Measurements from ENCODE around the gene PPP1R7.
"Not testable (repeated sequence)": the region's sequence is repeated elsewhere in the genome, so short reads cannot be mapped to it uniquely, and the experiment has no call there.

Gene PPP1R7

DNA sequence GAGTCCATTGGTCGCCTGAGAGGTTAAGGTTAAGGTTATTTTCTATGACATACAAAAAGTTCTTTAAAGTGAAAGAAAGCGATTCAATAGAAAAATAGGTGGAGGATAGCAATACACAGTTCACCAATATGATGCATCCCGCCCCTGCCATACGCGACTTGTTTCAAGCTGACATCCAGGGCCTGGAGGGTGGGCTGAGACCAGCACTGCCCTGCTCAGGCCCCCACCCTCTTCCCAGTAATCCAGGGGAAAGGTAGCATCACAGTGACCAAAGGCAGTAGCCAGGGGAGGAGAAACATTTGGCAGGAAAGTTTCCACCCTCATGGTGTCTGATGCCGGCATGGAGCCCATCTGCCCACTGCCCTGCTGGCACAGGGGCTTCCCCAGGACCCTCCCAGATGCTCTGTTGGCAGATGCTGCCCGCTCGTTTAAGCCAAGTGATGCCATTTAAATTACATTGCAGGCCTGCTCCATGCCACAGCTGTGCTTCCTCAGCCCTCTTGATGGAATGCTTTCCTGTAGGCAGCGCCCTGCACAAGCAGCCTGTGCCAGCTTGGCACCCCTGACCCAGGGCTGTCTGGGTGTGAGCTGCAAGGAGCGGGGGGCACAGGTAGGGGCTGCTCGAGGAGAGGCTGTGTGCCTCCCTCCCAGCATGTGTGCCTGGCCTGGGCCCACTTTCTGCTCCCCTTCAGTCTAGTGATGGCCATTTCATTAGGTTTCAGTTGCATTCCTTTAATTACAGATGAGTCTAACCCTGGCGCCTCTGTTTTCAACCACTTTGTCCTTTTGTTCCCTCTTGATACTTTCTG lies 27.5 kb downstream of the PPP1R7 start:
- no peak for FAIRE-seq

DNA sequence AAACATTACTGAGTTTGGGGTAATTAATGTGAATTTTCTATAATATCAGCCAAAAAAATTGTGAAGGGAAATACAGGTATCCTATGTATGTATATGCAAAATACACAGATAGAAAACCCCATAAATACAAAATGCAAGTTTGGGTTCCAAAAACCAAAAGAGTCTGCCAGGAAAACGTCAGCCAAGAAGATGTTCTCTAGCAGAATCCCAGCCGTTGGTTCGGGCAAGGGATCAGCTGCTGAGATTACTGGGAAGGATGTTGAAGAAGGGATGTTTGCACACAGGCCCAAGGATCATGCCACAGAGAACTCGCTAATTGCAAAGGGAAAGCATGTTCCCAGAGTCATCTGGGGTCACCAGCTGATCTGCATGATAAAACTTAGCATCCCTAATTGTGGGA lies 28.7 kb downstream of the PPP1R7 start:
- FAIRE-seq = no peak

- no peak for FAIRE-seq
Observed at GRCh38 chr2:241179899-241180298, 29.6 kb downstream of the PPP1R7 start.

GRCh38 chr2:241180495-241180894 lies 30.2 kb downstream of the PPP1R7 start:
- FAIRE-seq = no peak

- no peak for FAIRE-seq
Observed at GRCh38 chr2:241182126-241182525, 31.9 kb downstream of the PPP1R7 start.

- FAIRE-seq = no peak
Observed at GRCh38 chr2:241182531-241183133, 32.4 kb downstream of the PPP1R7 start.

DNA sequence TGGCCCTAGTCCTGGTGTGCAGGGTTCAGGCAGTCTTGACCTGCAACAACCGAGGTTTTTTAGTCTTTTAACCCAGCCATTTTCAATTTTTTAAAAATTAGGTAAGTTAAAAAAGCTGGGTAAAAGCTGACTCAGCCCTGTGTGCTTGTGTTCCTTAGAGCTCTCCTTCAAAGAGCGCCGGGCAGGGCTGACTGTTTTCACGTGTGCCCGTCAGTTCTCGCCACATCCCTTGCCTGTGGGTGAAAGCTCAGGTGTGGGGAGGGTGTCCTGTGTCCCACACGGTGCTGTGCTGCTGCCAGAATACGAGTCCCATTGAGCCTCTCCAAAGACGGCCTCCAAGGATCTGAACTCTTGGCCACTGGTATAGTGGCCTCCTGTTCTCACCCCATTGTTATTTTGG lies 33.0 kb downstream of the PPP1R7 start:
- FAIRE-seq = no peak

DNA sequence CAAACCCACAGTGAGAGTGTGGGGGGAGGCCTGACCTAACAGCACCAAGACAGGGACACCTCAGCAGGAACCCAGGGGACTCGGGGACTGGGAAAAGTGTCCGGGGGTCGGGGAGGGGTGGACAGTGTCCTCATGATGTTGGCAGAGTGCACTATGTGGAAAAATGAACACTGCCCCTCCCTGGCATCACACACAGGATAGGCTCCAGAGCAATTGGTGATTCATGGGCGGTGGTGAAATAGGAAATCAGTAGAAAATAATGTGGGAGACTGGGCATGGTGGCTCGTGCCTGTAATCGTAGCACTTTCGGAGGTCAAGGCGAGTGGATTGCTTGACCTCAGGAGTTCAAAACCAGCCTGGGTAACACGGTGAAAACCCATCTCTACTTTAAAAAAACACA lies 34.6 kb downstream of the PPP1R7 start:
- no peak for FAIRE-seq

DNA sequence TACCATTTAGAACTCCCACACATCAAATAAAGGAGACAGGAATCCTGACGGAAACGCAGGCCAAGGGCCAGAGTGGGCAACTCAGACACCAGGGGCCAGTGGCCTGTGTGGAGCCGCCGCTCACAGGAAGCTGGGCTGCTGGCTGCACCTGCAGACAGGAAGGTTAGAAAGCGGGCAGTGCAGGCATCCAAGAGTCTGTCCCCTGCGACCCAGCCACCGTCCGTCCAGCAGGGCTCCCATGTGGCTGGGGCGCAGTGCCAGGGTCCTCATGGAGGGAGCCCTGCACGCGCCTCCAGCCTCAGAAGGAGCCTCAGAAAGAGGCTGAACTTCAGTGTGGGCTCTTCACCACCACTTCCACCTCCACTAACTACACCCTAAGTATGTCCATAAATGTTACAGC lies 35.7 kb downstream of the PPP1R7 start:
- no peak for FAIRE-seq

DNA sequence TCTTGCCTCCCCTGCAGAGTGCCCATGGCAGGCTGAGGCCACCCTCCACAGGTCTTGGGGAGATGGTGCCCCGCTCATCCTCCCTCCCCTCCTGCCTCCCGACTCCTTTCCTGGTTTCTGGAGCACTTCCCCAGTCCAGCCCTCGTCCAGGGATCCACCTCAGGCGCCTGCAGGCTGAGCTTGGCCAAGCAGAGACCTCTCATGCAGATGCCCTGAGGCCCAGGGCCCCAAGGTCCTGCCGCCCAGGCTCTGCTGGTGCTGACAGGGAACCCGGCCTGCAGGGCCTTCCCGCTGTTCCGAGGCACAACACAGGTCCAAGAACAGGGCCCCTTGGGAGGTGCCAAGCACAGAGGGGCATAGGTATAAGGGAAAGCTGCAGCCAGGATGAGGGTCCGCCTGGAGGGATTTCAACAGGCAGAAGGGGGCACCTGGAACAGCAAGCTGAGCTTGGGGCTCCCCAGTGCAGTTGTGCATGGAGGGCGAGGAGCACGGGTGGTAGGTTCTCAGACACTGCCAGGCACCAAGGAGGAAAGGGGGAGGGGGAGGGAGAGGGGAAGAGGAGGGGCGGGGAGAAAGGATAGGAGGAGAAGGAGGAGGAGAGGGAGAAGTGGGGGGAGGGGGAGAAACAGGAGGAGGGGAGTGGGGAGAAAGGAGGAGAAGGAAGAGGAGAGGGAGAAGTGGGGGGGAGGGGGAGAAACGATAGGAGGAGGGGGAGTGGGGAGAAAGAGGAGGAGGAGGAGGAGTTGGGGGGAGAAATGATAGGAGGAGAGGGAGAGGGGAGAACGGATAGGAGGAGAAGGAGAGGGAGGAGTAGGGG lies 37.0 kb downstream of the PPP1R7 start:
- no peak for FAIRE-seq

DNA sequence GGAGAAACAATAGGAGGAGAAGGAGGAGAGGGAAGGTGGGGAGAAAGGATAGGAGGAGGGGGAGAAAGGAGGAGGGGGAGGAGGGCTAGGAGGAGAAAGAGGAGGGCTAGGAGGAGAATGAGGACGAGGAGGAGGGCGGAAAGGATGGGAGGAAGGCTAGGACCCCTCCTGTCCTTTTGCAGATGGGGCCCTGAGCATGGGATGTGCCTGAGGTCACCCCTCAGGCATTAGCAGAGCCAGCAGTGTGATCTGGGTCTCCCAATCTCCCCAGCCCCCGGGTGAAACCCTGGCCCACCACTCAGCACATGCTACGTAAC lies 37.6 kb downstream of the PPP1R7 start:
- FAIRE-seq = no peak

DNA sequence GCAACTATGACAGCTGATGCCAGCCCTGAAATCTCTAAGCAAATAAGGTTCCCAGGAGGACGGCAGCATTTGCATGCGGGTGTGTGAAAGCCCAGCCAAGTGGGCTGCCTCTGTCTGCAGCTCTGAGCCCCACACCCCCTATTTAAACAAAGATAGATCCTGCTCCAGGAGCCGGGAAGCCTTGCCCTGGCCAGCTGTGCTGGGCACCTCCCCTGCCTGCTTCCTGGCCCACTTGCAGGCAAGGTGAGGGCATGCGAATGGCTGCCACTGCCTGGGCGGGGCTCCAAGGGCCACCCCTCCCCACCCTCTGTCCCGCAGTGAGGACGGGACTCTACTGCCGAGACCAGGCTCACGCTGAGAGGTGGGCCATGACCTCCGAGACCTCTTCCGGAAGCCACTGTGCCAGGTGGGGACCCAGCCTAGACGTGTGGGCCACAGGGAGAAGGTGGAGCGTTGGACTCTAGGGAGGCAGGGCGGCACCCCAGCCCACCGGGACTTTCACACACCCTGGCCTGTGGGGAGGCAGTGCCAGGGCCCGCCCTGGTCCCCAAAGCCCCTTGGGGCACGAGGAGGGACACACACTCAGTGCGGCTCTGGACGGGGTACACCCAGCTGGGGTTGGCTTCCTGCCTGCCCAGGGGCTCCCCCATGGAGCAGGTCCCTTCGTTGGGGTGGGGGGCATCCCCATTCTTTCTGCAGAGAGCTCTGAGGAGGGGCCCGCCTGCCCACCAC lies 38.3 kb downstream of the PPP1R7 start, which contains the start of gene ANO7:
ANO7 (plus strand) TSS at position 317 of the 732 bp plus-strand sequence. CDS start 1,387 bp downstream, outside the sequence.
- no peak for FAIRE-seq

DNA sequence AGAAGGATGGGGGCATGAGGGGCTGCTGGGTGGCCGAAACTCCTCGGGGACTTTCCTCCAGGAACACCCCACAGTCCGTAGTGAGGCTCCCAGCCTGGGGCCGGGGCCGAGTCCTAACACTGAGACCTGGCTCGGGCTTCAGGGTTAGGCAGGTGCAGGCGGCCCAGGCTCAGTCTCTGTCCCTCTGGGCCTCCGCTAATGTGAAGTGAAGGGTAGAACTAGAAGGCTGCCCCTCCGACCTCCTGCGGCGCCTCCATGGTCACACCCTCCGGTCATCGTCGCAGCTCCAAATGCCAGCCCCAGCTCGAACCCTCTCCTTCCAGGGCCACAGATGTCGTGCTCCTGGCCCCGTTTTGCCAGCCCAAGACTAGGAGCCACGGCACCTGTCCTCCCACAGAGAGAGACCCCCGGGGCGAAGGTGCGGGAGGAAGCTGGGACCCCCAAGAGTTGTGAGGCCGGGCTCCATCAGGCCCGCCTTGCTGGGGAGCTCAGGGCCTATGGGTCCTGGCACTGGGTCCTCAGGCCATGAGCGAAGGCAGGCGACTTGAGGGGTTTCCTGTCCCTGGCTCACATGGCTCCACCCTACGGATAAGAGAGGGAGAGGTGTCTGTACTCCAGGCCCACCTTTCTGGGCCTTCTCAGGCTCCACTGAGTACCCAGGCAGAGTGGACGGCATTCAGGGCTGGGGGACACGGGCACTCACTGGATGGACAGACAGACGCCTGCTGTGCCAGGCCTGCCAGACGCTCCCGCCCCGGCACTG lies 39.0 kb downstream of the PPP1R7 start:
- no peak for FAIRE-seq

- FAIRE-seq = no peak
Observed at GRCh38 chr2:241189856-241190201, 39.6 kb downstream of the PPP1R7 start.

- no peak for FAIRE-seq
Observed at GRCh38 chr2:241190291-241190981, 40.2 kb downstream of the PPP1R7 start.

DNA sequence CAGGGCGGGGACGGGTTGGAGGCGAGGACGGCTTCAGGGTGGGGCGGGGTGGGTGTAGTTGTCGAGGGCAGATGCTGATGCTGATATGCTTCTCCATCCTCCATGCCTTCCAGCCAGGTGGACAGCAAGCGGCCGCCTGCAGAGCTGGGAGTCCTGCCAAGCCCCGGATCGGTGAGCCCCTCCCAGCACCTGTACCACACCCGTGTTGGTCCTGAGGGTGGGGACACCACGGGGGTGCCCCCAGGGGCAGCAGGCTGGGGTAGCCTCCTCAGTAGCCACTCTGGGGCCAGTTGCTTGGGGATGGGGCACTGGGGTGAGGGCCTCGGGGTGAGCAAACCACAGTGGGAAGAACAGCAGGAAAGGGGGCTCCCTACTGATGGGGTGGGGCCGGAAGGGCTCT lies 40.8 kb downstream of the PPP1R7 start:
- no peak for FAIRE-seq

GRCh38 chr2:241193271-241193670 lies 43.0 kb downstream of the PPP1R7 start:
- no peak for FAIRE-seq

DNA sequence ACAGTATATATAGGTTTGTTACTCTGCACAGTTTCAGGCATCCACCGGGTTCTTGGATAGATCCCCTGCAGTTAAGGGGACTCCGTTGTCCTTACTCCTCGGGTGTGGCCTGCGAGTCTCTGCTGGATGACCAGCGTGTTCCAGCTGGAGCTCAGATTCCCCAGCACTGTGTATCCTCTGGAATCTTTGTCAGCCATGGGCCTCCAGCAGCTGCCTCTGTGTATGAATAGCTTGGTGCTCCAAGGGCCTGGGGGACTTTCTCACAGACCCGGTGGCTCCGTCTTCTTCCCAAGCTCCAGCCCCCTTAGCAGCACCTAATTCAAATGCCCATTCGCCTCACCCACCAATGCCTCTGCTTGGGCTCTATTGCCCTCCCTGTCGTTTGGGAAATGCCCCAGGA lies 44.5 kb downstream of the PPP1R7 start:
- no peak for FAIRE-seq

DNA sequence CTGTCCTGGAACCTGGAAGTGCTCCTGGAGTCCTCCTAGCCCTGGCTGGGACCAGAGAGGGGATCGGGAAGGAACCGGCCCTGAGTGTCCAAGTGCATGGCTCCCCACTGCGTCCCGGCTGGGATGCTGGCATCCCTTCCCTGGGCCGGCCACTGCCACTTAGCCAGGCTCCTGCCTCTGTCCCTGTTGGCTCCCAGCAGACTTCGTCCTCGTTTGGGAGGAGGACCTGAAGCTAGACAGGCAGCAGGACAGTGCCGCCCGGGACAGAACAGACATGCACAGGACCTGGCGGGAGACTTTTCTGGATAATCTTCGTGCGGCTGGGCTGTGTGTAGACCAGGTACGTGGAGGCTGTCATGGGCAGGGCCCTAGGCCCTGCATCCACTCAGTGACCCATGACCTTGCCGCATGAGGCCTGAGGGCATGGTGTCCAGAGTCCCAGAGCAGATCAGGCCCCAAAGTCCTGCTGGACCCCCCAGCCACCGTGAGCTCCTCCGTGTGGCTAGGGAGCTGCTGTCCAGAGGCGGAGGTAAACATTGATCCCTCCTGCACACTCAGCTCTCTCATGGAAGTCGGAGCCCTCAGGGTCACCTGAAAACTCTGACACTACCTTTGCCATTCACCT lies 45.4 kb downstream of the PPP1R7 start:
- FAIRE-seq = no peak

DNA sequence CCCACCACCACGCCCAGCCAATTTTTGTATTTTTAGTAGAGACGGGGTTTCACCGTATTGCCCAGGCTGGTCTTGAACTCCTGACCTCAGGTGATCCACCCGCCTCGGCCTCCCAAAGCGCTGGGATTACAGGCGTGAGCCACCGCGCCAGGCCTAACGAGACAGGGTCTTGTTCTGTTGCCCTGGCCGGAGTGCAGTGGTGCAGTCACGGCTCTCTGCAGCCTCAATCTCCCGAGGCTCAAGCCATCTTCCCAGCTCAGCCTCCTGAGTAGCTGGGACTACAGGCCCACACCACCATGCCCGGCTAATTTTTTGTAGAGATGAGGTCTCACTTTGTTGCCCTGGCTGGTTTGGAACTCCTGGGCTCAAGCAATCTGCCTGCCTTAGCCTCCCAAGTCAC lies 47.0 kb downstream of the PPP1R7 start:
- FAIRE-seq = not testable (repeated sequence)

GRCh38 chr2:241197947-241198346 lies 47.7 kb downstream of the PPP1R7 start:
- FAIRE-seq = no peak

Data from G401.6 (cell line).